Measurements from ENCODE around the gene SCN3B.

Gene SCN3B

DNA sequence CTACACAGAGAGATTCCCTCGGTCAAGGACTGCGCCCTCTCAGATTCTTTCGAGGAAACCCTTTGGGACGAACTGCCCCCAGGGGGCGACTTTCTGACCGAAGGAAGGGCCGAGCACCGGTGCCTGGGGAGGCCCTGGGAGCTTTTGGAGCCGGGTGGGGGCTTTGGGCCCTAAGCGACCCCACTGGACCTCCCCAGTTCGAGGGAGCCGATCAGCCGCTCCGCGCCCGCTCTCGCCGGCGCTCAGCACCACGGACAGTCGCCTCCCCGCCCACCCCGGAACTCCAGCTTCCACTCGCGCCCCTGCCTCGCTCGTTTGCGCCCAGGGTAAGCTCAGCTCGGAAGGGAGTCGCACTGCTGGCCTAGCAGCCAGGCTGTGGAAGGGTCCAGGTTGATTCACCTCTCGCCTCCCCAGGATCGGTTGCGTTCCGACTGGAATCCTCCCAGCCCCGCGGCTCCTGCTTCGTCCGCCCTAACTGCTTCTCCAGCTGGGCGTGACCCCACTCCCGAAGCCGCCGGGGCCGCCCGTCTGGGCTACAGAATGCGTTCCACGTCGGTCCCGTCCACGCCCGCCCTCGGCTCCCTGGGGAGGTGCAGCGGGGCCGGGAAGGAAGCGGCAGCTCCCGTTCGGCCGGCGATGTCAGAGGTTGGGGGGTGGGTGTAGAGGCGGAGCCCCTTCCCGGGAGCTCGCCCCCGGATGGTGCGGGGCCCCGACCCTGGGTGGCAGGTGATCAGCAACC is 428 bp downstream of the SCN3B start:
- DNase-seq (ENCODE audit: low read depth) = no peak

DNA sequence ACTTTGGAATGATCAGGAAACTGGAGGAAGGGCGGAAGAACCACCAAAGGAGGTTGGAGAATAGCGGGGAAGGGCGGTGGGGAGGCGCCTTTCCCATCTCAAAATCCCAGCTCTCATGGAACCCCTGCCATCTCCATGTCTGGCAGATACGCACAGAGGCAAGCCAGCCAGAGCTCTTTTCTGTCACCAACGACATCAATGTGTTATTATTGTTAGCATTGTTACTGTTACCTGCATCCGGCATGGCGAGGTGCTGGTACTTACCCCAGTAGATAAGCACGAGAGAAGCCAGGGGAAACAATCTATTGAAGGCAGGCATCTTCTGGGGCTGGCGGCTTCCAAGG is 969 bp downstream of the SCN3B start:
- no peak for DNase-seq (ENCODE audit: low read depth)

DNA sequence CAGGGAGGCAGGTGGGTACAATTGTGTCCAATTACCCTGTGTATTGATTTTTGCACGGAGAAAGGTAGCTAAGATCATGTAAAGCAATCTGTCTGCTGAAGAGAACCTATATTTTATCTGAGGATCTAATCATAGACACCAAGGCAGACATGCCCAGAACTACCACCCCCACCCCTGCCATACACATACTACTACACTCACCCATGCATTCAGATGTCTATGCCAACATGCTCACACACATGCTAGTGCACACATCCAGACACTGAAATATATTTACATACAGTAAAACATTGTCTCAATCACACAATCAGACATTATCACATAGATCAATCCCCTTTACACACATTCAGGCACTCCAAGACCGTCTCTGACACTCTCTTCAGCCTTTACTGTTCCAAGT is 1.8 kb downstream of the SCN3B start:
- no peak for DNase-seq (ENCODE audit: low read depth)

DNA sequence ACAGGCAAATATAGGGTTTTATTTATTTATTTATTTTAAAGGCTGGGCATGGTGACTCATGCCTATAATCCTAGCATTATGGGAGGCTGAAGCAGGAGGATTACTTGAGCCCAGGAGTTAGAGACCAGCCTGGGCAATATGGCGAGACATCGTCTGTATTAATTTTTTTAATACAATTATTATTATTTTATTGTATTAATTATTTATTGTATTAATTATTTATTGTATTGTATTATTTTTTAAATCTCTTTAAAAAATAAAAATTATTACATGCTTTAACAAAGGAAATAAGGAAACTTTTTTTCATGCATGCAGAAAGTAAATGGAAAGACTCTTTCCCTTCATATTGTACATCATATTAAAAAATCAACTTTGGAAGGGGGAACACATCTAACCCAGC is 3.5 kb downstream of the SCN3B start:
- DNase-seq (ENCODE audit: low read depth) = no peak

DNA sequence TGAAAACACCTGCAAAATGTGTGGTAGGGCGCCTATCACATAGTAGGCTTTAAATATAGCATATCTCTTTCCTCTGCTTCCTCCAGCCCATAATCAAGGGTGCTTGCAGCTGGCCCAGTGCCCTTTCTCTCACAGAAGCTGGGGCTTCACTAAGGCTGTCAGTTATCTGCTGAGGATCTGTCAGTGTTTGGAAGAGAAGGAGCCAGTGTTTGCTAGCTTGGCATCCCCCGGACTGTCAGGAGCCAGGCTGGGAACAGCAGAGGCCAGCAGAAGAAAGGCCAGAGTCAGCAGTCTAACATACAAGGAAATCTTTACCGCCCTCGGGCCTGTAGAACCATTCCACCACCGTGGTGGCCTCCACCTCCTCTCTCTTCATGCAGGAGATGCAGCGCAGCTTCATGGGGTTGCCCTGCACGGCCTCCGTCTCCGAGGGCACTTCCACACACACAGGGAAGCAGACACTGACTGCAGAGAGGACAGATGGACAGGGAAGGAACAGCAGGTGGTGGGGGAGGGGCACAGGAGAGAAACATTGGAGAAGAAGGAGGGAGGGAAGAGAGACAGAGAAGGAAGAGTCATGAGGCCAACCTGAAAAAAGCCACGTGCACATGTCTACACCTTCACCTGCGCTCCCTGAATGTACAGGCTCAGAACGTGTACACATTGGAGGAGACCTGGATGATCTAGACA is 9.0 kb downstream of the SCN3B start:
- DNase-seq (ENCODE audit: low read depth) = no peak

DNA sequence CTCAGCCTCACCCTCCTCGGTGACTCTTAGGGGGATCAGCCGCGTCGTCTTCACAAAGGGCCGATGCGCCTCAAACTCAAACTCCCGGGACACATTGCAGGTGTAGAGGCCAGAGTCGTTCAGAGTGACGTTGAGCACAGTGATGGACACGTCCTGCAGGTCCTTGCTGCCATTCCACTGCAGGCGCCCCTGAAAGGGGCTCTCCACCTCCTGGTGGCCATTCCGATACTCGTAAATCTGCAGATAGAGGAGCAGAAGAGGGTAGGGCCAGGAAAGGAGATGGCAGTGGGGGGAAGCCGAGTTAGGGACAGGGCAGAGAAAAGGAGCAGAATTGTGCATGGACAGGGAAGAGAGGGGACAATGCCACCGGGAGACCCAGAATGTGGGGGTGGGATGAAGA is 12.0 kb downstream of the SCN3B start:
- DNase-seq (ENCODE audit: low read depth) = no peak

DNA sequence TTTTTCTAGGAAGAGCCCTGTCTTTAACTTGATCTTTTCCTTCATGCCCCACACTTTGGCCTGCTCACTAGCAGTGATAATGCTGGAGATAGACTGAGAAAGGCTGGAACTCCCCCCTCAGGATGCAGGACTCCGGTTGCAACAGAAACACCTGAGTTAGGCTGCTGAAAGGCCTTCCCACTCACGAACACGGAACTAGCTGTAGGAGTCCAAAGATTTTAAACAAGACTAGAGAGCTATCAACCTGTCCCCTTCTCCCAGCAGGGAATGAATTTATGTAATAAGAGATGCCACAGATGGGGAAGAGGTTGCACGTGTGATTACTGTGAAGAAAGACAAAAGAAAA is 13.0 kb downstream of the SCN3B start:
- DNase-seq (ENCODE audit: low read depth) = no peak

DNA sequence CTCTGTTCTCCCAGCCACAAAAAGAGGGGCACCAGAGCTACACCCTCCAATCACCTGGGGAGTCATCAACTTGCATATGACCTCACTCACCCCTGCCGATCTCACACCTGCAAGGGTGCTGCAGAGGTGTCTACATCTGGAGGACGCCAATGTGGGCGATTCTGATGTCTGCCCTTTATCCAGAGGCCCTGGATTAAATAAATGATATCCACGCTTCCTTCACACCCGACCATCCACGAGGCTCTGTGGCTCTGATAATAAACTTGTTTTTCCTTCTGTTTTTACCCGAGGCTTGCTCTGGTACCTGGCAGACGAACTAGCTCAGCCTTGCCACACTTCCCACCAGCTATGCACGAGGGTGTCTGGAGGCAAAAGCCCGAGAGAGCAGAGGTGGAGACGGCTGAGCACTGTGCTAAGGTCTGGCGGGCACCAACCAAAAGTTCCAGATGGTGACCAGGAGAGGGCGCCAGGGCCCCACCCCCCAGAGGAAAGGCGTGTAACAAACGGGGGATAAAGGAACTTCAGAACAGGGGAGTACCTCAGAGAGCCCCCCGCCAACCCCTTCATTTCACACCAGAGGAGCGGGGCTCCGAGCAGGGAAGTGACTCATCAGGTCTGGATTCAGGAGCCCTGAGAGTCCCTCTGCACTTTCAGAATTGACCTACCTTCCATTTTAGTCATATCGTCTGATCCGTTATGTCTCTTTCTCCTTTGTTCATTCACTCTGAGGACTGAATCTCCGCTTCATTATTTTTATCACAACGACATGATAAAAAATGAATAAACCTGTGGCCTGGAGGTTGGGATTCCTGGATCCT is 13.5 kb downstream of the SCN3B start:
- DNase-seq (ENCODE audit: low read depth) = peak; percentile 5

DNA sequence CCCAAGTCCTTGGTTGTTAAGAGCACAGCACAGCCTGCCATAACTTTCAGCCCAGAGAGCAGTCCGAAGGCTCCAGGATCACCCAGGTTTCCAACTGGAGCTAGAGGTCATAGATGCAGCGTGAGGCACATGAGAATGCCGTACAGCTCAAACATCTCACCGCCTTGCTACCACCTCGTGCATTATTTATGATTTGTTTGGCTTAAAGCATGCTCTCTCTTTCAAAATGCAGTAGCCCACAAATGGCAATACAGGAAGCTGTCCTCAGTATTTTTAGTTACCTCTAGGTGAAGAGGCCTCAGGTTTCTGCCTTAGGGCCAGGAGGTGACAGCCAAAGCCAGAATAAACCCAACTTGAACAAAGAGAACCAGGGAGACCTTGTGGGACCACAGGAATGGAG is 14.4 kb downstream of the SCN3B start:
- no peak for DNase-seq (ENCODE audit: low read depth)

DNA sequence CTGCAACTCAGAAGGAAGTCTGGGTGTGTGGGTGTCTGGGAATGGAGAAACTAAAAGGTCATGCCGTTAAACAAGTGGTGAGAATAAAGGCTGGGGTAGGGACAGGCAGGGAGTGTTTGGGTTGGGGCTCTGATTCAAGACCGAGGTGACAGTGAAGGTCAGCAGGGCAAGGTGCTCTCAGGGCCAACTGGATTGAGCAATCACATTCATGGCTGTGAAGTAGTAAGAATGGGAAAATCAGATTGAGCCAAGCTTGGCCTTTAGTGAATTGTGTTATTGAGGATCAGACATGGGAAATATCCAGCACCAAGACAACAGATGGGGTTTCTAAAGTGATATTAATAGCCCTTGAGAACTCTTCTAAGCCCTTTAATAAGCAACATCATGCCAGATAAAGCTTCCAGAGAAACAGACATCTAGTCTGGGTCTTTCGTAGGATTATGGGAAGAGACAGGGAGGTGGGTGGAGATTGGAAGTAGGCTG is 24.3 kb downstream of the SCN3B start:
- DNase-seq (ENCODE audit: low read depth) = no peak

DNA sequence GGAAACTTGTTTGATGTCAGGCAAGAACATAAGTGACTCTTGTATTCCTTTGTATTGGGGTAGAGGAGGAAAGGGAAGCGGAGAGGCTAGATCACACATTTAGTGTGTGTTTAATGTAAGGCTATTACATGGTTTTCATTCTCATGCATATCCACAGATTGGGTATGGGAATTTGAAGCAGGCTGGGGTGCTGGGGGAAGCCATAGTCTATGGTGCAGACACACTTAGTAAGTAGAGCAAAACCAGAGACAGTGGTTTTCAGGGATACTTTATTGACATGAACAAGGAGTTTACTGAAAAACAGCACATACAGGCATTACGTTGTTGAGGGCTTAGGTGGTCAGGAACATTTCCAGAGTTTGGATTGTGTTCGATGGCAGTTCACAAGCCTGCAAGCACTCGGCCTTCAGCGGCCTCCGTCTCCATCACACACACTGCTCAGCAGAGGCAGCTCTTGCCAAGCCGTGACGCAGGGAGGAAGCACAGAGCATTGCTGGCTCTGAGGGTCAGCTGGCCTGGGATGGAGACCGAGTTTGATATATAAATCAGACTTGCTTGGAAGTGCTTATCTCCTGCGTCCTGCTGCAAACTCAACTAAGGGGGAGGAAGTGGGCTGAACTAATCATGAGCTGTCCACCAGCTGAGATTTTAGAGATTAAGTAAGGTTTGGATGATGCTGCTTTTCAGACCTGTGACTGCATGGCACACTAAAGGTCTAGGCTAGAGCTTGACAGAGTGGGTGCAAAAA is 25.3 kb downstream of the SCN3B start:
- DNase-seq (ENCODE audit: low read depth) = no peak

DNA sequence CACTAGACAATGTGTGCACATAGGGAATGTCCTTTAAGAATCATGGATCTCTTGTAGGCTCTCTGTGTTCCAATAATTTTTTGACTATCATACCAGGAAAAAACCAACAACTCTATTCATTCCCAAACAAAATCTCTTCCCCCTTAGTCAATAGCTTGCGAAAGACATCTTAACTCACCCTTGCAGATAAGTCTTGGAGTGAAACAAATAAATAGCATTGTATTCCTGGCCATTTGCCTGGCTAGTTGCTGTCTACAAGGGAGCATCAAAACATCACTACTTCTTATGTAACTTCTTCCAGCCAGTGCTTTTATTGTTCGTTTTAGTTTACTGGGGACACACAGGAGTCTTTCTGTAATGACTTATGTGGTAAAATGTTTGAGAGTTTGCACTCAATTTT is 29.4 kb downstream of the SCN3B start:
- no peak for DNase-seq (ENCODE audit: low read depth)

DNA sequence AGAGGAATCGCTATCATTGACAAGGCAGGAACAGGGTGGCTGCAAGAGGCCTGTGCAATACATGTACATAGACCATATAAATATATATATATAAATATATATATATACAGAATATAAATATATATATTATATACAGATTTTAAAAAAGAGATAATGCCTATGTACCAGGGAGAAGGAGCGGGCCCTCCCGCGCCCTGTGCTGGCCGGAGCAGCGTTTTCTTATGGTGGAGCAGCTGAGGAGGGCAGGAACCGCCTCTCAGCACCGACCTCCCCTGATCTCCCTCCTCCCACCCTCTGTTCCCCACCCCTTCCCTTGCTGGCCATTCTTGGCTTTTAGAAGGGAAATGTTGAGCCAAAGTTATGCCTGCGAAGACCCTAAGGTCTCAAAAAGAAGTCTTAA is 31.8 kb downstream of the SCN3B start:
- DNase-seq (ENCODE audit: low read depth) = no peak

DNA sequence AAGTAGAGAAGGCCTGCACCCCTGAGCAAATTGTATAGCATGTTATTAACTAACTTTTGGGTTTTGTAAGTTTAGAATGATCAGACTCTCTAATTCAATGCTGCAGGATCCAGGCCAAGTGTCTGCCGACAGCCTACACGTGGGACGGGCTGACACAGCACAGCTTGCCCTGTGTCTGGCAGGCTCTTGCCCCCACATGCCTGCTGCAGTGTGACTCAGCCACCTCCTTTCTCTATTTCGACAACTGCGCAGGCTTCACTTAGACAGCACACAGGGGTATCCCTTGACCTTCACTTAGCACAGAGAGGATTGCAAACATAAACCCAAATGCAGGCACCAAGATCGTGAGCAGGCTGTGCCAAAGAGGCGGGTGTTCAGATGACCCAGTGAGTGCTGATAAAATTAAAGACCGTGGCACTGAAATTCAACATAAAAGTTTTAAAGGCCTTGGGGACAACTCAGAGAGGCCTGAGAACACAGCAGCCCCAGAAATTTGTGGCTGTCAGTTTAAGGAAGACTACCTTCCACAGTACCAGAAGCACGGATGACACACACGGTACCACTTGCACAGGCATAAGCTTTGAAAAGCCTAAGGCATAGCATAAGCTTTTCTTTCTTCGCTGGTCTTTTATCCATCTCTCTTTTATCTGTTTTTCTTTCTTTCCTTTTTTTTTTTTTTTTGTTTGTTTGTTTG is 37.8 kb downstream of the SCN3B start:
- no peak for DNase-seq (ENCODE audit: low read depth)

DNA sequence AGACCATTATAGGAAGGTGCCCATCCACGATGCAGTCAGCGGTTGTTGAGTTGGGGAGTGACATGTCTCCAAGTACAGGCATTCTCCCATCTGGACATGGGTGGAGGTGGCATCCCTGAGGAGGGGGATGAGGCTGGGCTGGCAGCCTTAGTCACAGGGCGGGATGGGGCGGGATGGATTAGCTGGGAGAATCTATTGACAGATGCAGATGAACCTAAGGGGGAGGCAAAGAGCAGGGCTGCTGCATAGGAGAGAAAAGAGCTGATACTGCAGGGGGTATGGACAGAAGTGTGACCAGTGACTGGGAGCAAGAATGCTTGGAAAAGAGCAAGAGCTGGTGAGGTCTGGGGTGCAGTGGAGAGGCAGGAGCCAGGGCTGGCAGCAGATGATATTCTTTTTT is 42.7 kb downstream of the SCN3B start:
- no peak for DNase-seq (ENCODE audit: low read depth)

DNA sequence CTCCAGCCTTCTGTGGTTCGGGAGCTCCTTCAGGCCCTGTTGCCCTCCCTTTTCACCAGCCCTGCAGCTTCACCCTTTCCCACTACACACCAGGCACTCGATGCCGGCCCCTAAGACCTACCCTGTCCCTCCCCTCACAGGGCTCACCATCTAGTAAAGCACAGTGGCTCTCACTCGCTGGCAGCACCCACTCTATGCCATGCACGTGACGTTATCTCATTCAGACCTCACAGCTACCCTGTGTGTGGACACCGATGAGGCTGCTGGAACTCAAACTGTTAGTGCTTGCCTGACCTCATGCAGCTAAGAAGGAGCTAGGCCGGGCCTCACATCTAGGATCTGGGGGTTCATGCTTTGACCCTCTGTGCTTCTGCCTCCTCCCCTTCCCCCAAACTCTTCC is 45.5 kb downstream of the SCN3B start:
- no peak for DNase-seq (ENCODE audit: low read depth)

DNA sequence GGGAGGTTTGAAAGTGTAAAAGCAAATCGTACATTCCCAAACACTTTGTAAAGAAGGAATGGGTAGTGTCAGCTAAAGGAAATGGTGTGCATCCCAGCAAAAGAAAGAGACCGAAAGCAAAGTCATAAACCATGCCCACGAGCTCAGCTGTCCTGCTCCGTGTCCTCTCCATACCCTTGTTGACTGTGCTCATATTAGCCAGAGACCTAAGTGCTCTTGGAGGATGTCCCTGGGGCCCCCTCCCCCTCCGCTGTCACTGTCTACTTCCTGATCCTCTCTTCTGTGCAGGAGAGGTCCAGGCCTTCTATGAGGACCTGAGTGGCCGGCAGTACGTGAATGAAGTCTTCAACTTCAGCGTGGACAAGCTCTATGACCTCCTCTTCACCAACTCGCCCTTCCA is 46.1 kb downstream of the SCN3B start:
- DNase-seq (ENCODE audit: low read depth) = no peak

DNA sequence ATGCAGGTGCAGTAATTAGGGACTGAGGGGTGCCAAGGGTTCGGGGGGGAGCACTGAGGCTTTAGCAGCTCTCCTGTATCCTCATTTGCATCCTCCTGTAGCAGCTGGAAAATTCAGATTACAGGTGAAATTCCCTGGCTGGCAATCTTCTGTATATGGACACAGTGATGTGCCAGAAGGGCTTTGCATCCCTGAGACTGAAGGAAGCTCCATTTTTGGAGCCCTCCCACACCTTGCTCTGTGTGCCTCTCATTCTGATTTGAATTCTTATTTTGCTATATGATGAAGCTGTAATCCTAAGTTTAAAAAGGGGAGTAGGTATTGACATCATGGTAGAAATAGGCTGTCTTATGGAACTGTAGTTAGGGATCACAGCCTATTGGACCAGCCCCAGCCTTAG is 46.6 kb downstream of the SCN3B start:
- DNase-seq (ENCODE audit: low read depth) = no peak

DNA sequence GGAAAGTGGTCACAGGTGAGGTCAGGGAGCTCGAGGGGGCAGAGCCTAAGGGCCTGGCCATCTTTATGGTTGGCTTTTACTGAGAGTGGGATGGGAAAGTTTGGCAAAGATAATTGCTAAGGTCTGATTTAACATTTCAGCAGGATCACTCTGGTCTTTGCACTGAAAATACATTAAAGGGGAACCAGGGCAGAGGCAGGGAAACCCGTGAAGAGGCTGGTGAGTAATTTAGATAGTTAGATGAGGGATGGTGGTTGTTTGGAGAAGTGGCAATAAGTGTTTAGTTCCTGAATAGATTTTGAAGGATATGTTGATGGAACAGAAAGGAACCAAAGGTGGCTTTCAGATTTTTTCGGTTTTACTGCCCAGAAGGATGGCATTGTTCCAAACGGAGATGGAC is 50.8 kb downstream of the SCN3B start:
- DNase-seq (ENCODE audit: low read depth) = no peak

DNA sequence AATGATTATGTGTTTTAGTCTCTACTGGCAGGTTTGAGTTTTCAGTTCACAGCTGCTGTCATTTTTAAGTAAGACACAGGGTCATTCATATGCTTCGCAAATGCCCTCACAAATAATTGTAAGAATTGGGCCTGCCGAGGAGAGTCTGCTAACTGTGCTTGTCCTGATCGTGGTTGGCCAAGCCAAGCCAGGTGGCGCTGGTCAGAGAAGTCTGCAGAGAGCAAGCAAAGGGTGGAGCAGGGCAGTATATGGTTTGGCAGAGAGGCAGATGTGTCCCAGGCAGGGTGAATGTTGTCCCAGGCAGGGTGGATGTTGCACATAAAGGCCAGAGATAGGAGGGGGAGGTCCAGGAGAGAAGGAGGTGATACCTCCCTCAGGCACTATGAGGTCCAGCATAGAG is 52.7 kb downstream of the SCN3B start:
- no peak for DNase-seq (ENCODE audit: low read depth)

DNA sequence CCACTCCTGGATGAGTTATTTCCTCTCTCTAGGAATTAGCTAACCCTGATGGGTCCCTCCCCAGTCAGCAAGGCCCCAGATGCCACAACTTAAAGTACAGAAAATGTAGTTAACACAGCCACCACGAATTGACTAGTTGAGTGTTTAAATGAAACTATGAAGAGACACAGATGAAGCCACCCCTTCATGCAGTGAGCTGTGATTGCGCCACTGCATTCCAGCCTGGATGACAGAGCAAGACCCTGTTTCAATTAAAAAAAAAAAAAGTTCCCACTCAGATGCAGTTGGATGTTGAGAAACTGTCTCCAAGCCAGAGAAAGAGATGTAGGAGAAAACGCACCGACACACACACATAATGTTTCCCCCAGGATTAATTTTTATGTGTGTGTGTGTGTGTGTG is 53.3 kb downstream of the SCN3B start:
- no peak for DNase-seq (ENCODE audit: low read depth)

DNA sequence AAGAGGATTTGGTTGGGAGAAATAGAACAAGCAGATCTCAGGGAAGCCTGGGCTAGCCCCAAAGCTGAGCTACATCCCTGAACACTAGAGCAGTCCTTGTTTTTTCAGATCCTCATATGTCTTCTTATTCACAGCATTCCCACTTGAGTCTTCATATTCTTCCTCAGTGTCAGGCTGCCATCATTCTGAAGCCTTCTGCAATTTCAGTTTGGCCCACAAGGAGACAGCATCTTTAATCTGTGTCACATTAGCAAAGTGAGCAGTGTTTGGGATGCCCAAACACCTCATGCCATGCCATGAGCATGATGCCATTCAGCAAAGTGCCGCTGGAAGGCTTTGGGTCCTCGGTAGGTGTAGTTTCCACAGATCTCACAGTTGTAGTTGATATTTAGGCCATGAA is 56.6 kb downstream of the SCN3B start:
- DNase-seq (ENCODE audit: low read depth) = no peak

Data from activated T-helper 1 cell treated with Interleukin-2 at 50 U/mL for 16 hours (primary cell).